ENCODE results near the gene ZBTB49. TPM values are rescaled to one million over a fixed set of nuclear protein-coding genes. Genes with fewer than 3 reads are reported as not detected.

The ZBTB49 gene
- total RNA-seq, 1 experiment from 2014 or later, result 7.2 TPM

DNA sequence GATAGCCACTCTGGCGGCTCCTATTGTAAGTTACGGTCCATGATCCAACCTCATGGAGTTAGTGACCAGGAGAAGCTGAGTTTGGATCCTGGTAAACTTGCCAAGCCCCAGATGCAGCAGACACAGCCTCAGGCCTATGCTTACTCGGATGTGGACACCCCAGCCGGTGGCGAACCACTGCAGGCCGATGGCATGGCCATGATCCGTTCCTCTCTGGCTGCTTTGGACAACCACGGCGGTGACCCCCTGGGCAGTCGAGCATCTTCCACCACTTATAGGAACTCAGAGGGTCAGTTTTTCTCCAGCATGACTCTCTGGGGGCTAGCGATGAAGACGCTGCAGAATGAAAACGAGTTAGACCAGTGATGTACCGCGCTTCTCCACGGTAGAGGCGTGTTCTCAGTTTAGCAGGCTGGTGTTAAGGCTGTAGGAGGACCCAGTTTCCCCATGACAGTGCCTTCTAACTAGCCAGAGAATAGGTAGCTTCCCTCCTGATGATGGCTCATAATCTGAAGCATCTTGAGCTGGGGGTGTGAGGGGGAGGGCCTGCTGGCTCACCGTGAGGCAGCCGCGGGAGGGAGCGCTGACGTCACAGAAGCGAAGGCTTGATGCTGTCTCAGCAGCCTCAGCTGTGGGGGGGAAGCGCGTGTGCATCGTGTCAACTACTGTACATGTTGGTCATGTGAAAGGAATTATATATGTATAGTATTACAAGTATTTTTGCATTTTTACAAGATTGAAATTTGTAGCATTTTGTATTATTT, 31.1 kb downstream of the ZBTB49 start:
- CTCF ChIA-PET, result no interaction called here

DNA sequence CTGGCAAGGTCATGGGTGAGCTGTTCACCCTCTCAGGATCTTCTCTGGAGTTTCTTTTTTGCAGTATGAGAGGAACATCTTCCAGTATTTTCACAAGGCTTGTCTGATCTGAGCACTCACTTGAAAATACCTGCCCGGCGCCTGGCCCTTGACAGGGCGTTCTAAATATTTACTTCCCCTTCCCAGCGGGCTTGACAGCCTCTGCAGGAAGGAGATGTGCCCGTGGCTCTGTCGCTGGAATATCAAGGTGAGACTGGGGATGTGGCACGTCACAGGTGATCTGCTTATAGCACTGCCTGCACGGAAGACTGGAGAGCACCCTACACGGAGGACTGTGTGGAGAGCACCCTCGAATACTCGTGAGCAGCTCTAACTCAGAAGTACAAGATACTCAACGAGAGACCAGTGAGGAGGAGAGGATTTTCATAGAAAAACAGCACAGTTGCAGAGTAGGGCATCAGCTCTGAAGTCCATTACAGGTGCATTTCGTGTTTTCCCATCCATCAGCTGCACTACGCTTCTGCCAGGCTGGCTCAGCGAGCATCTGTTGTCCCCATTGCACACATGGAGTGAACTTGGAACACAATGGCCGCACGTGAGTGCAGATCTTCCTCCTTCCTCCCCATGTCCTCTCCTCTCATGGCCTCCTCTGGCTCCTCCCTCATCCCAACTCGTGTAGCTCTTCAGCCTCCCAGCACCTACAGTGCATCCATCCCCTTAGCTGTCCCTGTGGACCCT, 32.1 kb downstream of the ZBTB49 start:
- Mint-ChIP-seq H3K4me3 (ENCODE audit: unreplicated experiment) (no peak overlapping the region), H3K27ac (ENCODE audit: unreplicated experiment) (no peak overlapping the region), H3K9me3 (ENCODE audit: unreplicated experiment) (no peaks in the 10 kb centered on the region), H3K36me3 (ENCODE audit: insufficient read depth, unreplicated experiment) (peaks cover 7% of the 10 kb centered on the region), H3K27me3 (ENCODE audit: insufficient read depth, unreplicated experiment) (no peaks in the 10 kb centered on the region), H3K4me1 (ENCODE audit: low read depth, unreplicated experiment) (peaks cover 17% of the 10 kb centered on the region)
- no peaks in the 10 kb centered on the region for H3K27me3 ChIP-seq (replicated peaks; ENCODE audit: control insufficient read depth, insufficient read depth, low read length)
- TF ChIP-seq, protein P1, sequence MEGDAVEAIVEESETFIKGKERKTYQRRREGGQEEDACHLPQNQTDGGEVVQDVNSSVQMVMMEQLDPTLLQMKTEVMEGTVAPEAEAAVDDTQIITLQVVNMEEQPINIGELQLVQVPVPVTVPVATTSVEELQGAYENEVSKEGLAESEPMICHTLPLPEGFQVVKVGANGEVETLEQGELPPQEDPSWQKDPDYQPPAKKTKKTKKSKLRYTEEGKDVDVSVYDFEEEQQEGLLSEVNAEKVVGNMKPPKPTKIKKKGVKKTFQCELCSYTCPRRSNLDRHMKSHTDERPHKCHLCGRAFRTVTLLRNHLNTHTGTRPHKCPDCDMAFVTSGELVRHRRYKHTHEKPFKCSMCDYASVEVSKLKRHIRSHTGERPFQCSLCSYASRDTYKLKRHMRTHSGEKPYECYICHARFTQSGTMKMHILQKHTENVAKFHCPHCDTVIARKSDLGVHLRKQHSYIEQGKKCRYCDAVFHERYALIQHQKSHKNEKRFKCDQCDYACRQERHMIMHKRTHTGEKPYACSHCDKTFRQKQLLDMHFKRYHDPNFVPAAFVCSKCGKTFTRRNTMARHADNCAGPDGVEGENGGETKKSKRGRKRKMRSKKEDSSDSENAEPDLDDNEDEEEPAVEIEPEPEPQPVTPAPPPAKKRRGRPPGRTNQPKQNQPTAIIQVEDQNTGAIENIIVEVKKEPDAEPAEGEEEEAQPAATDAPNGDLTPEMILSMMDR (IDR thresholded peaks at IDR 0.05; ENCODE audit: insufficient read depth in 1 of 2, low read depth in 1 of 2, low read length in 1 of 2, severe bottlenecking in 1 of 2, unreplicated experiment in 1 of 2), result no peak
- POLR2A ChIA-PET, result no interaction called here
- no peaks in the 10 kb centered on the region for H3K36me3 ChIP-seq (ENCODE audit: control insufficient read depth, insufficient read depth, low read length)
- peaks cover 9% of the 10 kb centered on the region for H3K4me1 ChIP-seq
- intact Hi-C loops (cut with micrococcal nuclease; ENCODE audit: unreplicated experiment), result no loop called here
- no peak for DNase-seq
- CTCF ChIA-PET, result no interaction called here
- H3K9me3 ChIP-seq, result no peaks in the 10 kb centered on the region
- BruUV-seq (replicated peaks), result no TSS peak
- no peak overlapping the region for H3K4me3 ChIP-seq (ENCODE audit: low read depth, low read length)

More for the DNA sequence above, 31.1 kb downstream of the ZBTB49 start:
- Histone ChIP-seq H3K9me3 (no peaks in the 10 kb centered on the region), H3K4me3 (ENCODE audit: low read depth, low read length) (no peak overlapping the region), H3K4me1 (peaks cover 9% of the 10 kb centered on the region), H3K36me3 (ENCODE audit: control insufficient read depth, insufficient read depth, low read length) (no peaks in the 10 kb centered on the region), H3K27me3 (replicated peaks; ENCODE audit: control insufficient read depth, insufficient read depth, low read length) (no peaks in the 10 kb centered on the region)
- H3K9me3 Mint-ChIP-seq (ENCODE audit: unreplicated experiment), result no peaks in the 10 kb centered on the region
- intact Hi-C loops (cut with micrococcal nuclease; ENCODE audit: unreplicated experiment), result no loop called here
- H3K4me3 Mint-ChIP-seq (ENCODE audit: unreplicated experiment), result no peak overlapping the region
- no TSS peak for BruUV-seq (replicated peaks)
- H3K27ac Mint-ChIP-seq (ENCODE audit: unreplicated experiment), result no peak overlapping the region
- no peak for DNase-seq
- H3K4me1 Mint-ChIP-seq (ENCODE audit: low read depth, unreplicated experiment), result peaks cover 17% of the 10 kb centered on the region
- no peaks in the 10 kb centered on the region for H3K27me3 Mint-ChIP-seq (ENCODE audit: insufficient read depth, unreplicated experiment)
- TF ChIP-seq, protein P1 (IDR thresholded peaks at IDR 0.05; ENCODE audit: insufficient read depth in 1 of 2, low read depth in 1 of 2, low read length in 1 of 2, severe bottlenecking in 1 of 2, unreplicated experiment in 1 of 2), result no peak
- peaks cover 7% of the 10 kb centered on the region for H3K36me3 Mint-ChIP-seq (ENCODE audit: insufficient read depth, unreplicated experiment)
- POLR2A ChIA-PET, result no interaction called here

DNA sequence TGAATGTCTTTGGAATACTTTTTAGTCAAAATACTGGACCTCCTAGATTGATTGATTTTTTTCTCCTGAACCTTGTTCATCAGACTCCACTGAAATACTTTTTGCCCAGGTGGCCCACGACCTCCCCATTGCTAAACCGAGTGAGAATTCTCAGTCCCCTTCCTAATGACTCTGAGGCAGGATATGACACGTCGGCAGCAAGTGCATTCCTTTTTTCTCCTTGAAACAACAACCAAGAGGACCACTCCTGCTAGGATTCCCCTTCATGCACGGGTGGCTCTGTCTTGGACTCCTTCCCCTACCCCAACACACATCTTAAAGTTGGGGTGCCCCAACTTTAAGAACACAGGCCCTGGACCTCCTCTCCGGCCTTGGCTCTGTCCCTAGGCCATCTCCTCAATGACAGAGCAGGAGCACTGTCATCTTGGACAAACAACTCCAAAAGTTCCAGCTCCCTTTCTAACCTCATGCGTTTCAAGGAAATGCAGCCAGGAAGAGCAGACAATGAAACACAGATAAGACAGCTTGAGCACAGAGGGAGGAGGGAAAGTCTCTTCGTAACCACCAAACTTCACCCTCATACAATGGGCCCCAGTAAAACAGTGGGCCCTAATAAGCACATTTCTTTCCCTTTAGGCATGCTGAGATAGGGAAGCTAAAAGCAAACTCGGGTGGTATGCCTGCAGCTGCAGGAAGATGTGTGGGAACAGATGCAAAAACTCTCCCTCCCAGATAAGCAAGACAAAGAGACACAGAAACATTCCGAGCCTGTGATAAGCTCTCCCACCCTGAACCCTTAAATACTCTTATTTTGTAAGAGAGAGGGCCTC, 33.9 kb downstream of the ZBTB49 start:
- POLR2A ChIA-PET, result interaction anchor here (0.6 to 0.7 kb wide), 2 partner anchors 76 to 489 kb away, joined by 3 to 5 read pairs; partner anchors contain the start of gene TMEM128
- peak overlapping the region; percentile 44 for H3K4me3 Mint-ChIP-seq (ENCODE audit: unreplicated experiment)

More for the DNA sequence above, 33.9 kb downstream of the ZBTB49 start:
- Mint-ChIP-seq H3K36me3 (ENCODE audit: insufficient read depth, unreplicated experiment) (peaks cover 7% of the 10 kb centered on the region), H3K27ac (ENCODE audit: unreplicated experiment) (peak overlapping the region; percentile 81), H3K27me3 (ENCODE audit: insufficient read depth, unreplicated experiment) (no peaks in the 10 kb centered on the region), H3K9me3 (ENCODE audit: unreplicated experiment) (no peaks in the 10 kb centered on the region), H3K4me1 (ENCODE audit: low read depth, unreplicated experiment) (peaks cover 17% of the 10 kb centered on the region)
- Histone ChIP-seq H3K4me1 (peaks cover 9% of the 10 kb centered on the region), H3K36me3 (ENCODE audit: control insufficient read depth, insufficient read depth, low read length) (no peaks in the 10 kb centered on the region), H3K4me3 (ENCODE audit: low read depth, low read length) (no peak overlapping the region), H3K9me3 (no peaks in the 10 kb centered on the region), H3K27me3 (replicated peaks; ENCODE audit: control insufficient read depth, insufficient read depth, low read length) (no peaks in the 10 kb centered on the region)
- intact Hi-C loops (cut with micrococcal nuclease; ENCODE audit: unreplicated experiment), result no loop called here
- CTCF ChIA-PET, result interaction anchor here (1.2 kb wide), 1 partner anchor 14 kb away, joined by 5 read pairs; no protein-coding TSS in a partner anchor
- BruUV-seq (replicated peaks), result no TSS peak
- peak; percentile 16 to 42 for DNase-seq
- TF ChIP-seq, protein P1 (IDR thresholded peaks at IDR 0.05; ENCODE audit: insufficient read depth in 1 of 2, low read depth in 1 of 2, low read length in 1 of 2, severe bottlenecking in 1 of 2, unreplicated experiment in 1 of 2), result no peak

Data from Caco-2 (cell line).